ENCODE data around the gene MYMX.

MYMX gene

DNA sequence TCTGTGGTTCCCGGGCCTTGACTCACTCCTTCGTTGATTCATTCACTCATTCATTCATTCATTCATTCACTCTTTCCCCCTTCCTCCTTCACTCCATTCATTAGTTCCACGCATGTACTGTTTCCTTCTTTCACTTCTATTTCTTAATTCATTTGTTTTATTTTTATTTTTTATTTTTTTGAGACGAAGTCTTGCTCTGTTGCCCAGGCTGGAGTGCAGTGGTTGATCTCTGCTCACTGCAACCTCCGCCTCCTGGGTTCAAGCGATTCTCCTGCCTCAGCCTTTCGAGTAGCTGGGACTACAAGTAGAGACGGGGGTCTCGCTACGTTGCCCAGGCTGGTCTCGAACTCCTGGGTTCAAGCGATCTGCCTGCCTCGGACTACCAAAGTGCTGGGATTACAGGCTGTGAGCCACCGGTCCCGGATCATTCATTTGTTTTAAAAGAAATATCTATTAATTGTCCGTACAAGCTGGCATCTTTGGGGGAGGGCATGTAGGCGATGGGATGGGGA, 49.1 kb downstream of the MYMX start:
- no peak for DNase-seq

DNA sequence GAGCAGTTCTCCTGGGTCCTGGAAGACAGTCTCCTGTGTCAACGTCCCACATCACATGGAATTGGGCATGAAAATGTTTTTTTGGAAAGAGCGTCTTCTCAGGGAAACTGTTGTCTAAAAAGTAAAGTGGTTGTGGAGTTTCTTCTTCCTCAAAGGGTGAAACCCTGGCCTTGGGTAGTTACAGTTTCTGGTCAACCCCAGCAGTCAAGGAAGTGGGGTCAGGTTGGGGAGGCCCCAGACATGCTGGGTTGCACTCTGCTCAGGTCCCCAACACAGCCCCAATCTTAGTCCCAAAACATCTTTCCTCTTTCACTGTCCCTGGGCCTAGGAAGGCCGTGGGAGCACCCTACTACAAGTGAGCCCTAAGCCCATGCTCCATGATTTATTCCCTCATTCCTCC, 49.6 kb downstream of the MYMX start:
- no peak for DNase-seq

DNA sequence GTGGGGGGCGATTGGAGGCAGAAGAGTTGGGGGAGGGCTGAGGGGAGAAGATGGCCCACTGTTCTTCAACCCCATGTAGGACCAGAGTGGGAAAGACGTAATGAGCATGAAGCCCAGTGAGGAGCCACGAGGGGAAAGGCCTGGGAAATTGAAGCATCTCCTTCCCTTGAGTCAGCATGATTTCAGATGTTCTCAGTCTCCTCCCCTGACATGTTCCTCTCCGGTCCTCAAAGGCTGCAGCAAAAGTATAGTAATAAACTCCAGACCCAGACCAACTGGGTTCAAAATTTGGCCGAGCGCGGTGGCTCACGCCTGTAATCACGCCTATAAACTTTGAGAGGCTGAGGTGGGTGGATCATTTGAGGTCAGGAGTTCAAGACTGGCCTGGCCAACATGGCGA, 50.5 kb downstream of the MYMX start:
- no peak for DNase-seq
